Measurements from ENCODE around the gene SPATA21.
"Not testable (repeated sequence)": the region's sequence is repeated elsewhere in the genome, so short reads cannot be mapped to it uniquely, and the experiment has no call there.

SPATA21 gene

GRCh38 chr1:16376971-16377370 lies 60.3 kb downstream of the SPATA21 start:
- DNase-seq = no peak

- DNase-seq = no peak
Observed at GRCh38 chr1:16375521-16376340, 61.5 kb downstream of the SPATA21 start.

GRCh38 chr1:16374266-16374665 lies 63.0 kb downstream of the SPATA21 start:
- no peak for DNase-seq

DNA sequence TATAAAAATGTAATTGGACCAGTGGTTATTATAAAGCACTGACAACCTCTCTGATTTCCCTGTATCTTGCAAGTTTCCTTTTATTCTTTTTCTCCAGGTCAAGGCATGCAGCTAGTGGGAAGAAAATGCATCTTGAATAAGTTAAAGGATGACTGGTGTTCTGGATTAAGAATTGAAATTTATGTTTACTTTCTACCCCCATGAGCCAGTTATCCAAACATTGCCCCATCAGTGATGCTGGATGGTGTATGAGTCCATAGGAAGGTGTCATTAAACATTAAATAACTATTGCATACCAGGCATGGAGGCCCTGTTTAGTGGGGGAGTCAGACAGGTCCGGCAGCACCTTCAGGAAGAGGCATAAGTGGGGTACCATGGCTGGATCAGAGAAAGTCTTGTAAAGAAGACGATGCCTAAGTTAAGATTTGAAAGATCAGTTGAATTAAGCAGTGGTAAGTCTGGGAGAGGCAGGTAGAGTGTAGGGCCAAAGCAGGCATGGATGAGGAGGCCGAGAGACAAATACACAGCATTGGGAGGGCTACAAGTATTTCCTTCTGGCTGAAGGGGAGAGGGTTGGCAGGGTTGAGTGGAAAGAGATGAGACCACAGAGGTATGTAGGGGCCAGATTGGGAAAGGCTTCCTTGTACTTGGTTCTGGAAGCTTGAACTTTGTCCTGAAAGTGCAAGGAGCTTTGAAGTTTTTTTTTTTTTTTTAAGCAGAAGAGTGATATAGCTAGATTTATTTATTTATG lies 64.5 kb downstream of the SPATA21 start:
- DNase-seq = no peak

DNA sequence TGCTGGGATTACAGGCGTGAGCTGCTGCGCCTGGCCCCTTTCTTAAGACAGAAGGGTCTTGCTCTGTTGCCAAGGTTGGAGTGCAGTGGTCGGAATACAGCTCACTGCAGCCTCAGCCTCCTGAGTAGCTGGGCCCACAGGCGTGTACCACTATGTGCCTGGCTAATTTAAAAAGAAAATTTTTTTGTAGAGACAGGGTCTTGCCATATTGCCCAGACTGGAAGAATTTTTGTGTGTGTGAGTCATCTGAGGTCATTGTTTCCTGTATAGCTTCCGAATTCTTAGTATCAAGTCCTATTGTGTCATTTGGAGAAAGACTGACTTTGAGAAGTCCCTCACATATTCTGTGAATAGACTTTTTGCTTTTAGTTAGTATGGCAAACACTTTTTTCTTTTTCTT lies 65.5 kb downstream of the SPATA21 start:
- DNase-seq = peak in 1 of 5 donors; percentile 79

- DNase-seq = no peak
Observed at GRCh38 chr1:16369821-16370220, 67.4 kb downstream of the SPATA21 start.

DNA sequence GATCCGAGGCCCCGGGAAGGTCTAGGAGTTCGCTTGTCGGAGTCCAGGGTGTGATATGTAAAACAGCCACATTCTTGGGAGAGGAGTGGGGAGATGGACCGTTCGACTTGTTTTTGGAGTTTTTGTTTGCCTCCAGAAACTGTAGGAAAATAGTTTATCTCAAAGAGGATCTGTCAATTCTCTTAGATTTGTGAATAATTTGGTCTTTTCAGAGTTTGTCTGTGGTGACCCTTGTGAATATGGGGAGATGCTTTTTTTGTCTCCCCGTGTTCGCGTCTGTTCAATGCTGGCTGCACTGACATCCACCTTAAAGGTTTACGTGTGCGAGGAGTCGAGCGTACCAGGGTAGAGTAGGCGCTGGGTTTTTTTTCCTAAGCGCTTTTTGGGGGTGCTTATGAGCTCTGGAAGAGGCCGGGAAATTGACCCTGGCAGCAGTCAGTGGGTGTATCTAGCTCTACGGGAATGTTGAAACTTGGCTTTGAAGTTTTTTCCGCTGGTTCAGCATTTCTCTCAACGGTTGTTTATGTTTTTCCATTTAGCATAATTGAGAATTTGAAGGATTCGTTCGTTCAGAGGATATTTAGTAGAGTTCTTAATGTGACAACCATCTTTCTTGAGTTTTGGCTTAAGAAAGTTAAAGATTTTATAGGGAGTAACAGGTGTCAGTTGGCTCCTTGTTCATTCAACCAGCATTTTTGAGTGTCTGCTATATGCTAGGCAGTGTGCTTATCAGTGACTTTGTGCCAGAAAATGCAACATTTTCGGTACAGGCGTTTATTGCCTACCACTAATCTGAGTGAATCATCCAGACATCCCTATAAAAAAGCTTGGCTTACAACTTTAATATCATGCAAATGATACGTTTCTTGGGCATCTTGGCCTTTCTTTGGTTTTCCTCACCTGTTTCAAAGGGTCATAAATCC lies 69.0 kb downstream of the SPATA21 start:
- DNase-seq = no peak

DNA sequence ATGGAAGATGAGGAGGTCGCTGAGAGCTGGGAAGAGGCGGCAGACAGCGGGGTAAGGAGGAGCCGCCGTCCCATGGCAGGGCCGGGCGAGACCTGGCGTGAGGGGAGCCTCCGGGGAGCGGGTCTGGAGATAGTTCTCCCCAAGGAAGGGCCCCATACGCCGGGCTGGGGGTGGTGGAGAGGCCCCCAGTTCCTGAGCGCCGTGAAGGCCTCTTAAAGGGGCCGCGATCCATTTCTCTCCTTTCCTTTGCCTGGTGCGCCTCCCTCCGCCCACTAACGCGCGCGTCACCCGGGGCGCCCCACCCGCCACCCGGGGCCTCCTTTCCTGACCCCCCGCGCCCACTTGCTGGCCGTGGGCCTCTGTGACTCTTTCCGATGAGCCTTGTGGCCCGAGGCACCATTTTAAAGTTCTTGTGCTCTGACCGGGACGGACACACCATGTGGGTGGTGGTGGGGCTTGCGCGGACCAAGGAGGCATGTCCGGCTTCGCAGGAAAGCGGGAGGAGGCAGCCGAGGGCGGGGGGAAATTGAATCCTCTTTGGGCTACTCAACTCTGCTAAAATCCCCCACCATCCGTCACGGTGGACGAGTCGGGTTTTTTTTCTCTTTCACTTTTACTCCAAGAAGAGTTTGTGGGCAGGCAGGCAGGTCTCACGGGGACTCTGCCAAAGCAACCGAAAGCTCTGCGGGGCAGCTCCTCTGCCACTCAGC lies 69.8 kb downstream of the SPATA21 start:
- peak; percentile 69 to 93 (median 76) for DNase-seq

- DNase-seq = peak; percentile 93 to 100 (median 94)
Observed at GRCh38 chr1:16366722-16367257, 70.4 kb downstream of the SPATA21 start, which contains the start of gene SZRD1. Gene SZRD1, plus strand, starts transcription at chr1:16367242. Its CDS starts 16 bp downstream, at chr1:16367258.

- not testable (repeated sequence) for DNase-seq
Observed at GRCh38 chr1:16365146-16365498, 72.1 kb downstream of the SPATA21 start.

DNA sequence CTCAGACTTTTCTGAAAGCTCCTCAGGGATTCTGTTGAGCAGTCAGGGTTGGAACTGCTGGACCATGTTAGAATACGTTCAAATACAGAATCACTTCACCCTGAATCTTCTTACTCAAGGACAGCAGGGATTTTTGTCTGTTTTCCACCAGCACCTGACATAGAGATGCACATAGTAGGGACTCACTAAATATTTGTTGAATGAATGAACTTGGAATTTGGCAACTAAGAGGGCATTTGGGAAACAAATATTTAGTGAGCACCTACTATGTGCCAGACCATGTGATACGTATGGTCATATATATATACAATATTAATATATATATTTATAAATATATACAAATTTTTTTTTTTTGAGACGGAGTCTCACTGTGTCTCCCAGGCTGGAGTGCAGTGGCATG lies 80.4 kb downstream of the SPATA21 start:
- no peak for DNase-seq

DNA sequence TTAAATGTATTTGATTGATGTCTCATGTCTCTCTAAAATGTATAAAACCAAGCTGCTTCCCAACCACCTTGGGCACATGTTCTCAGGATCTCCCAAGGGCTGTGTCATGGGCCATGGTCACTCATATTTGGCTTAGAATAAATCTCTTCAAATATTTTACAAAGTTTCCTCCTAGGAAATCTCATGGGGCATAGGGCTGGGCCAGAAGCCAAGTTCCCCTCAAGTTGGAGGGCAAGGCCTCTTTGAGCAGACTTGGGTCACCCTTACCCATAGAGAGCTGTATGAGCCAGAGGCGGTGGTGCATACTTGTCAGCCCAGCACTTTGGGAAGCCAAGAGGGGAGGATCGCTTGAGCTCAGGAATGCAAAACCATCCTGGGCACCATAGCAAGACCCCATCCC lies 82.6 kb downstream of the SPATA21 start:
- no peak for DNase-seq

GRCh38 chr1:16352842-16353535 lies 84.2 kb downstream of the SPATA21 start:
- no peak for DNase-seq

- peak; percentile 84 to 93 (median 87) for DNase-seq
Observed at GRCh38 chr1:16351994-16352841, 85.0 kb downstream of the SPATA21 start, which contains the start of gene FBXO42. Gene FBXO42, minus strand, starts transcription at chr1:16352480. Its CDS starts 37,062 bp downstream, at chr1:16315418.

GRCh38 chr1:16351456-16351993 lies 85.7 kb downstream of the SPATA21 start:
- no peak for DNase-seq

DNA sequence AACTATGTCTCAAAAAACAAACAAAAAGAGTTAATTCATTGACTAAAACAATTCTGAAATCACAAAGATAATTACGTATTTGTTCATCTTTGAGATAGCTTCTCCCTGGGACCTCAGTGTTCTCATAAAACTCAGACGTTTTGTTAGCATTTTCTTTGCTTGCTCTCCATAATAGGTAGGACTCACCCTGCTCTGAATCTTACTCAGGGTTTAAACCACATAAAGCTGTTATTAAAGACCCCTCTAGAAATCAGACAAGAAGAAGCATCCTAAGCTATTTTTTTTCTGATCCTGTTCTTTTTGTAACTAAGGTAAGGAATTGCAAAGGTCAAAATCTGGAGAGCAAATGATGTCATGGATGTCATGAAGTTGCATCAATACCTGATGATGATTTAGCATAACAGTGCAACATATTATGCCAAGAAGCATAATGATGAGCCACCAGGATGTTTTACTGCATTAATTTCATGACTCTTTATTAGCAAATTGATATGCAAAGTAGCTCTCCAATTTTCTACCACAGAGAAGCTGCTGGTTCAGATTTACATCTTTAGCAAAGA lies 87.3 kb downstream of the SPATA21 start:
- DNase-seq = no peak
